Measurements from ENCODE around the gene EHBP1.
A peak's percentile ranks its signal among the peaks of the same experiment; 100 is the strongest.

Gene EHBP1

DNA sequence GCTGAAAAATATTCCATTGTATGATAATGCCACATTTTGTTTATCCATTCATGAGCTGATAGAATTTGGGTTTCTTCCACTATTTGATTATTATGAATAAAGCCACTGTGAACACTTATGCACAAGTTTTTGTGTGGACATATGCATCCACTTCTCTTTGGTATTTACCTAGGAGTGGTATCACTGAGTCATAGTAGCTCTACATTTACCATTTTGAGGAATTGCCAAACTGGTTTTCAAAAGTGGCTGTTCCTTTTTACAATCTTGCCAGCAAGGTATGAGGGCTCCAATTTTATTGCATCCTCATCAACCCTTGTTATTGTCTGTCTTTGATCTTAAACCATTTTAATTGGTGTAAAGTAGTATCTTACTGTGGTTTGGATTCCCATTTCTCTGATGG lies 13.3 kb upstream of the EHBP1 start:
- DNase-seq (ENCODE audit: extremely low read depth, low read depth) = no peak
- H3K4me3 ChIP-seq (replicated peaks; ENCODE audit: low read depth, low read length) = no peak overlapping the region
- TF ChIP-seq, protein P1, sequence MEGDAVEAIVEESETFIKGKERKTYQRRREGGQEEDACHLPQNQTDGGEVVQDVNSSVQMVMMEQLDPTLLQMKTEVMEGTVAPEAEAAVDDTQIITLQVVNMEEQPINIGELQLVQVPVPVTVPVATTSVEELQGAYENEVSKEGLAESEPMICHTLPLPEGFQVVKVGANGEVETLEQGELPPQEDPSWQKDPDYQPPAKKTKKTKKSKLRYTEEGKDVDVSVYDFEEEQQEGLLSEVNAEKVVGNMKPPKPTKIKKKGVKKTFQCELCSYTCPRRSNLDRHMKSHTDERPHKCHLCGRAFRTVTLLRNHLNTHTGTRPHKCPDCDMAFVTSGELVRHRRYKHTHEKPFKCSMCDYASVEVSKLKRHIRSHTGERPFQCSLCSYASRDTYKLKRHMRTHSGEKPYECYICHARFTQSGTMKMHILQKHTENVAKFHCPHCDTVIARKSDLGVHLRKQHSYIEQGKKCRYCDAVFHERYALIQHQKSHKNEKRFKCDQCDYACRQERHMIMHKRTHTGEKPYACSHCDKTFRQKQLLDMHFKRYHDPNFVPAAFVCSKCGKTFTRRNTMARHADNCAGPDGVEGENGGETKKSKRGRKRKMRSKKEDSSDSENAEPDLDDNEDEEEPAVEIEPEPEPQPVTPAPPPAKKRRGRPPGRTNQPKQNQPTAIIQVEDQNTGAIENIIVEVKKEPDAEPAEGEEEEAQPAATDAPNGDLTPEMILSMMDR (IDR thresholded peaks at IDR 0.05; ENCODE audit: low read depth, low read length, missing control alignments) = no peak

DNA sequence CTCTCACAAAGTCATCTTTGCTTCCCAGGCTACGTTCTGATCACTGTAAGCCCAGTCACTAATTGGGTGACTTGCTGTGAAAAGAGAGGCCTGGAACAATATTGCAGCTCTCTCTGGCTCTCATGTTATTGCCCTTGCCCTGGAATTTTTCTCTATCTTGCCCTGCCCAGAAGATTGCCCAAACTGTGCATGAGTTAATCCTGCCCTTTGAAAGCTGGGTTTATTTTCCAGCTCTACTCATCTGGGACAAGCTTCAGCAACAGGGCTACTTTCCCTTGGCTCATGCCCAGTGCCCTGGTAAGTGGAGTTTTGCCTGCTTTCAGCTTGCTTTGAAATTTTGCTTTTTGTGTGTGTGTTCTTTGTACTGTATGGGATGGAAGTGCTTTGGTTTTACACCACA lies 6.9 kb upstream of the EHBP1 start:
- DNase-seq (ENCODE audit: extremely low read depth, low read depth) = no peak
- TF ChIP-seq, protein P1 (IDR thresholded peaks at IDR 0.05; ENCODE audit: low read depth, low read length, missing control alignments) = no peak
- no peak overlapping the region for H3K4me3 ChIP-seq (replicated peaks; ENCODE audit: low read depth, low read length)

DNA sequence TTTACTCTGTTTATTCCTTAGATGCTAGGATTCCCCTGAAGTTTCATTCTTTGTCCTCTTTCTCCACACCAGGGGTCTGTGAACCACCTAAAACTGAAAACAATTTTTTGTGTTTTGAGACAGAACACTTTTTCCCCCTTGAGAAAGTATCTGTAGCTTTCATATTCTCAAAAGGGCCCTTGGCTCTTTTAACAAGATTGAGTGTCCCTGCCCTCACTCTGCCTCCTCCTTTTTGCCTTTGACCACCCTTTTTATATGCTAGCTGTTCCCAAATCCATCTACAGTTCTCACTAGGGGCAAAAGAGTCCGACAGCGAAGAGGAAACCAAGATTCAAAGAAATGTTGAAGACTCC lies 883 bp upstream of the EHBP1 start:
- TF ChIP-seq, protein P1 (IDR thresholded peaks at IDR 0.05; ENCODE audit: low read depth, low read length, missing control alignments) = no peak
- no peak for DNase-seq (ENCODE audit: extremely low read depth, low read depth)
- H3K4me3 ChIP-seq (replicated peaks; ENCODE audit: low read depth, low read length) = peak overlapping the region; percentile 83

DNA sequence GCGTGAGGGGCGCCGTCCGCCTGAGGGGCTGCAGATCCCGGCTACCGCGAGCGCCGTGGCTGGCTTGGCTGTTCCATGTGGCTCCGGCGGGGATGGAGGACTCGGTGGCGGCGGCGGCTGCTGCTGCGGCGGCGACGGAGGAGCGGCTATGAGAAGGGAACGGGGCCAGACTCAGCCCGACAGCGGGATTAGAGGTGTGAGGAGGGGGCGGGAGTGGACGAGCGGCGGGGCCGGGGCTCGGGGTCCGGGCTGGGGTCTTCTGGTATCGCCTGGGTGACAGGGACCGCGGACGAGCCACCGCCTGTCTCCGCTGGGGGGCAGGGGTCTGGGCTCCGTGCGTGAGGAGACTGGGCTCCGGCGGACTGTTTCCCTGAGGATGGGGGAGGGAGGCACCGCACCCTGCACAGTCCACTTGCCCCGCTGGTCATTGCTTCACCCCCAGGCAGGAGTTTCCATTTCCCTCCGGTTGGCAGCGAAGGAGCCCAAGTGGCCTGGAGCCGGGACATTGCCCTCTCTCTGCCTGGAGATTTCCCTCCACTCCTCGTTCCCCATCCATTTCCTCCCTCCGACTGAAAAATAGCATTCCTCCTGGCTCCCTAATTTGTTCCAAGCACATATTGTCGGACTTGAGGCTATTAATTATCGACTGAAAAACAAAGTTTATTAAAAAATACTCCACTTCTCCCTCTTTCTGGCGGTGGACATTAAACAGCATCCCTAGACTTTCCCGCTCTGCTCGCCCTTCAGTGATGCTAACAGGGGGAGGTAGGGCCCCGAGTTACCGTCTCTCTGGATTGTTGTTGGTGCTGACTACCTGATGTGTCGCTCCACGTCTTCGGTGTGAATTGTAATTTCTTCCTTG lies 577 bp downstream of the EHBP1 start:
- DNase-seq (ENCODE audit: extremely low read depth, low read depth) = no peak
- TF ChIP-seq, protein P1 (IDR thresholded peaks at IDR 0.05; ENCODE audit: low read depth, low read length, missing control alignments) = peak; percentile 22
- H3K4me3 ChIP-seq (replicated peaks; ENCODE audit: low read depth, low read length) = peak overlapping the region; percentile 83

DNA sequence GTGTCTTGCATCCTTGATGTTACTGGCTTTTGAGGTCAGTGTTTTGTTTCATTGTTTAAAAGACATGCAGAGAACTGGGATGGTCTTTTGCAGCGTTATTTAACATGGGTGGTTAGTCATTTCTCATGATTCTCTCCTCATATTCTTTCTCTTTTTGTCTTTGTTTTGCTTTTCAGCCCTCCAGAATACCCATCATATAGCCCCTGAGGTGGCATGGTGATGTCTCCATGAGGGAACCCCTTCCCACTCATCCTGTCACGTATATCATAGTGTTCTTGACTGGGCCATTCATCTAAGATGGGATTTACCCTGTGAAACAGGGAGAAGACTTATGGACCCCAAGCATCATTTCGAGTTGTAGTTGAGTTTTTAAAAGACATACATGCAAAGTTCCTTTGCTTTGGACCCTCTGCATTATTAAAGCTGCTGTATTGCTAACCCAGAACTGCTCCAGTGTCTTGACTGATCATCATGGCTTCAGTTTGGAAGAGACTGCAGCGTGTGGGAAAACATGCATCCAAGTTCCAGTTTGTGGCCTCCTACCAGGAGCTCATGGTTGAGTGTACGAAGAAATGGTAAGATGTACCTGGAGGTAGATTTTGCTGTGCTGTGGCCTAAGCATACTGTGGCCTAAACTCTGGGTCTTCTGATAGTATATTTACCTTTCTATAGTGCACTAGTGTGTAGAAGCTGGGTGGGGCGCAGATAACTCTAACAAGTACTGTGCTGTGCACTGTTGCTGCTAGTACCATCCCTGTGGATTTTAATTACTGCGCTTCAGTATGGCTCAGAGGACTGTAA lies 1.4 kb downstream of the EHBP1 start:
- H3K4me3 ChIP-seq (replicated peaks; ENCODE audit: low read depth, low read length) = peak overlapping the region; percentile 83
- TF ChIP-seq, protein P1 (IDR thresholded peaks at IDR 0.05; ENCODE audit: low read depth, low read length, missing control alignments) = no peak
- no peak for DNase-seq (ENCODE audit: extremely low read depth, low read depth)

DNA sequence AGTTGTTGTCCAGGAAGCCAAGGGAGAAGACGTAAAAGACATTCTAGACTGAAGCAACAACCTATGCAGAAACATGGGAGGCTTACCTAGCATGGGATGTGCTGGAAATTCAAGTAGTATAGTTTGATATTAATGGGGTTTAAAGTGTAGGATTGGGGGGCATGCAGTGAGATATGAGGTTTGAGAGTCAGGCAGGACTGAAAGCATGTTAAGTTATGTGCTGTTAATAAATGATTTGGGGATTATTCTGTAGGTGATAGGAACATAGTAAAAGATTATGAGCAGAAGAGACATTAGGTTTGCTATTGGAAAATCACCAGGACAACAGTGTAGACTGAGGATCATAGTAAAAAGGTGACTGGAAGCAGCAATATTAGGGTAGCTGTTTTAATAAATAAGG lies 3.2 kb downstream of the EHBP1 start:
- TF ChIP-seq, protein P1 (IDR thresholded peaks at IDR 0.05; ENCODE audit: low read depth, low read length, missing control alignments) = no peak
- peak overlapping the region; percentile 83 for H3K4me3 ChIP-seq (replicated peaks; ENCODE audit: low read depth, low read length)
- DNase-seq (ENCODE audit: extremely low read depth, low read depth) = no peak

Data from HFF-Myc (cell line).